GM12874 (cell line): ENCODE results near the gene SMIM14.

Experiments used
- CTCF ChIP-seq: IDR thresholded peaks from 2 replicates; pipeline ENCODE4 v1.5.1; 2011; ENCODE audit warnings: low read depth, mild to moderate bottlenecking, control low read depth, low read length, moderate library complexity; ENCODE audit not compliant: insufficient read depth

SMIM14 gene

GRCh38 chr4:39568805-39569204, 69.9 kb downstream of the SMIM14 start:
- TF ChIP-seq CTCF: no peak

- no peak for TF ChIP-seq CTCF
Observed at GRCh38 chr4:39565878-39566600, 72.6 kb downstream of the SMIM14 start.

- TF ChIP-seq CTCF: no peak
Observed at GRCh38 chr4:39563346-39563847, 75.3 kb downstream of the SMIM14 start.

GRCh38 chr4:39562792-39563191, 75.9 kb downstream of the SMIM14 start:
- no peak for TF ChIP-seq CTCF

- no peak for TF ChIP-seq CTCF
Observed at GRCh38 chr4:39559626-39560025, 79.0 kb downstream of the SMIM14 start.

GRCh38 chr4:39555472-39555871, 83.2 kb downstream of the SMIM14 start:
- no peak for TF ChIP-seq CTCF

- TF ChIP-seq CTCF: no peak
Observed at GRCh38 chr4:39548425-39549067, 90.1 kb downstream of the SMIM14 start.
